ENCODE results near the gene MAPK10. TPM values are rescaled to one million over a fixed set of nuclear protein-coding genes. Genes with fewer than 3 reads are reported as not detected.
"Not testable (repeated sequence)": the region's sequence is repeated elsewhere in the genome, so short reads cannot be mapped to it uniquely, and the experiment has no call there.

Gene MAPK10
- polyA plus RNA-seq, 3 donors, result 0.36 TPM; not detected in 2

DNA sequence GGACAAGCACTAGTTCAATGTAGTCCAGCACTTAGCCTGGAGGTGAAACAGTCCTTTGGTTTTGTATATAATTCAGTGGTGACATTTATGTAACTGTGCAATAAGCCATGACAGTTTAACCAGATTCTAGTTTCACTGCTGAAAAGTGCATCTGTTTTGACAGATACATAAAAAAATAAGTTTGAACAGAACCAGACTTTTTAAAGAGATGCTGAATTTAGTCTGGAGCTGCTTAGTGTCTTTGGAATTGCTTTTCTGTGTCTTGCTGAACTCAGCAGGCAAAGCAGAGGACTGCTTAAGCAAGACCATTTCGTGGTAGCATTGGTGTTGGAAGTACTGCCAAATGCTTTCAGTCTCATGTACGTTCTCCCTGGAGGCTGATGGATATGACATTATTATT is 393.5 kb downstream of the MAPK10 start:
- 80% methylated on average over 1 of the region's 2 CpGs for WGBS (ENCODE audit: insufficient coverage)
- no peak overlapping the region for H3K4me3 ChIP-seq (replicated peaks in 1 of 3; ENCODE audit: low read depth in 2 of 3, low read length in 3 of 3)
- H3K36me3 ChIP-seq (replicated peaks in 1 of 2; ENCODE audit: control insufficient read depth in 1 of 2, insufficient read depth in 2 of 2, low read length in 2 of 2), result no peaks in the 10 kb centered on the region
- no peak overlapping the region for H3K4me2 ChIP-seq (replicated peaks; ENCODE audit: extremely low read depth, low read length, poor library complexity, severe bottlenecking)
- no peak for DNase-seq
- no peaks in the 10 kb centered on the region for H3K79me2 ChIP-seq (ENCODE audit: insufficient read depth, low read length)
- H3K9ac ChIP-seq (ENCODE audit: insufficient read depth, low read length, poor library complexity, severe bottlenecking), result no peak overlapping the region
- H4K20me1 ChIP-seq (ENCODE audit: insufficient read depth, low read length), result peaks cover 16% of the 10 kb centered on the region
- no peaks in the 10 kb centered on the region for H3K9me3 ChIP-seq (replicated peaks in 1 of 2; ENCODE audit: control insufficient read depth in 1 of 2, insufficient read depth in 1 of 2, low read length in 2 of 2)
- no peak overlapping the region for H3K27ac ChIP-seq (ENCODE audit: low read depth in 1 of 2, low read length in 2 of 2)
- Mint-ChIP-seq H3K36me3 (peaks cover 4% of the 10 kb centered on the region in 2 donors), H3K4me3 (no peak overlapping the region), H3K9me3 (peaks cover 0 to 3% (median 0%) of the 10 kb centered on the region in 7 donors), H3K27ac (no peak overlapping the region), H3K4me1 (no peaks in the 10 kb centered on the region), H3K27me3 (ENCODE audit: low read depth in 3 of 3) (peaks cover 0 to 1% (median 0%) of the 10 kb centered on the region in 3 donors)
- no peak for TF ChIP-seq CTCF (IDR thresholded peaks at IDR 0.05)
- intact Hi-C loops (cut with micrococcal nuclease), result no loop called here
- no peaks in the 10 kb centered on the region for H3K4me1 ChIP-seq (ENCODE audit: control insufficient read depth in 1 of 2, insufficient read depth in 2 of 2, low read length in 2 of 2)
- H3K27me3 ChIP-seq (ENCODE audit: control insufficient read depth in 2 of 2, insufficient read depth in 2 of 2, low read length in 2 of 2), result no peaks in the 10 kb centered on the region
- H2AFZ ChIP-seq (ENCODE audit: insufficient read depth, low read depth, low read length, poor library complexity, severe bottlenecking), result no peak overlapping the region

GRCh38 chr4:85965529-85965928 is 394.3 kb downstream of the MAPK10 start:
- Histone ChIP-seq H2AFZ (ENCODE audit: insufficient read depth, low read depth, low read length, poor library complexity, severe bottlenecking) (no peak overlapping the region), H3K4me1 (ENCODE audit: control insufficient read depth in 1 of 2, insufficient read depth in 2 of 2, low read length in 2 of 2) (no peaks in the 10 kb centered on the region), H3K36me3 (replicated peaks in 1 of 2; ENCODE audit: control insufficient read depth in 1 of 2, insufficient read depth in 2 of 2, low read length in 2 of 2) (no peaks in the 10 kb centered on the region), H3K79me2 (ENCODE audit: insufficient read depth, low read length) (no peaks in the 10 kb centered on the region), H3K4me2 (replicated peaks; ENCODE audit: extremely low read depth, low read length, poor library complexity, severe bottlenecking) (no peak overlapping the region), H3K9ac (ENCODE audit: insufficient read depth, low read length, poor library complexity, severe bottlenecking) (no peak overlapping the region), H3K9me3 (replicated peaks in 1 of 2; ENCODE audit: control insufficient read depth in 1 of 2, insufficient read depth in 1 of 2, low read length in 2 of 2) (no peaks in the 10 kb centered on the region), H4K20me1 (ENCODE audit: insufficient read depth, low read length) (peaks cover 15% of the 10 kb centered on the region), H3K4me3 (replicated peaks in 1 of 3; ENCODE audit: low read depth in 2 of 3, low read length in 3 of 3) (no peak overlapping the region), H3K27ac (ENCODE audit: low read depth in 1 of 2, low read length in 2 of 2) (no peak overlapping the region), H3K27me3 (ENCODE audit: control insufficient read depth in 2 of 2, insufficient read depth in 2 of 2, low read length in 2 of 2) (no peaks in the 10 kb centered on the region)
- intact Hi-C loops (cut with micrococcal nuclease), result no loop called here
- no peak for DNase-seq
- peaks cover 4% of the 10 kb centered on the region in 2 donors for H3K36me3 Mint-ChIP-seq
- H3K4me3 Mint-ChIP-seq, result no peak overlapping the region
- H3K9me3 Mint-ChIP-seq, result peaks cover 0 to 3% (median 0%) of the 10 kb centered on the region in 7 donors
- no CpG with 5 or more reads among the region's 1 CpG for WGBS (ENCODE audit: insufficient coverage)
- no peaks in the 10 kb centered on the region for H3K27me3 Mint-ChIP-seq (ENCODE audit: low read depth in 3 of 3)
- H3K4me1 Mint-ChIP-seq, result no peaks in the 10 kb centered on the region
- H3K27ac Mint-ChIP-seq, result no peak overlapping the region
- TF ChIP-seq CTCF (IDR thresholded peaks at IDR 0.05), result no peak

GRCh38 chr4:85965017-85965416 is 394.8 kb downstream of the MAPK10 start:
- H3K79me2 ChIP-seq (ENCODE audit: insufficient read depth, low read length); H3K4me1 ChIP-seq (ENCODE audit: control insufficient read depth in 1 of 2, insufficient read depth in 2 of 2, low read length in 2 of 2); H3K9me3 Mint-ChIP-seq; H3K36me3 Mint-ChIP-seq; DNase-seq; H3K27me3 ChIP-seq (ENCODE audit: control insufficient read depth in 2 of 2, insufficient read depth in 2 of 2, low read length in 2 of 2); H2AFZ ChIP-seq (ENCODE audit: insufficient read depth, low read depth, low read length, poor library complexity, severe bottlenecking); H3K4me3 ChIP-seq (replicated peaks in 1 of 3; ENCODE audit: low read depth in 2 of 3, low read length in 3 of 3); H3K27ac Mint-ChIP-seq; H3K4me1 Mint-ChIP-seq; H3K27me3 Mint-ChIP-seq (ENCODE audit: low read depth in 3 of 3); H3K4me3 Mint-ChIP-seq; intact Hi-C loops (cut with micrococcal nuclease); H3K9me3 ChIP-seq (replicated peaks in 1 of 2; ENCODE audit: control insufficient read depth in 1 of 2, insufficient read depth in 1 of 2, low read length in 2 of 2); H3K27ac ChIP-seq (ENCODE audit: low read depth in 1 of 2, low read length in 2 of 2); H3K9ac ChIP-seq (ENCODE audit: insufficient read depth, low read length, poor library complexity, severe bottlenecking); H3K36me3 ChIP-seq (replicated peaks in 1 of 2; ENCODE audit: control insufficient read depth in 1 of 2, insufficient read depth in 2 of 2, low read length in 2 of 2); H3K4me2 ChIP-seq (replicated peaks; ENCODE audit: extremely low read depth, low read length, poor library complexity, severe bottlenecking): not testable (repeated sequence)
- peaks cover 11% of the 10 kb centered on the region for H4K20me1 ChIP-seq (ENCODE audit: insufficient read depth, low read length)
- no CpG with 5 or more reads among the region's 4 CpGs for WGBS (ENCODE audit: insufficient coverage)
